GM10266 (cell line): ENCODE results near the gene BPTF.
"Not testable (repeated sequence)": the region's sequence is repeated elsewhere in the genome, so short reads cannot be mapped to it uniquely, and the experiment has no call there.

Experiments used
- DNase-seq: peaks from one replicate; pipeline ENCODE4 v3.0.0; 2012; ENCODE audit errors: extremely low spot score
- CTCF ChIP-seq: IDR thresholded peaks from 2 replicates; pipeline ENCODE4 v1.5.1; 2012; ENCODE audit warnings: mild to moderate bottlenecking, low read depth; ENCODE audit not compliant: control insufficient read depth, insufficient read depth; ENCODE audit errors: missing control alignments

BPTF gene

GRCh38 chr17:67993153-67993997, 168.1 kb downstream of the BPTF start:
- peak; percentile 95 for DNase-seq
- TF ChIP-seq CTCF = no peak

- DNase-seq = peak; percentile 67
- no peak for TF ChIP-seq CTCF
These were observed 168.7 kb downstream of the BPTF start for GRCh38 chr17:67993998-67994361.

- DNase-seq = peak; percentile 35
- no peak for TF ChIP-seq CTCF
These were observed 169.7 kb downstream of the BPTF start for GRCh38 chr17:67994817-67995569.

GRCh38 chr17:67995570-67996263, 170.4 kb downstream of the BPTF start:
- DNase-seq = peak; percentile 41
- TF ChIP-seq CTCF = no peak

- DNase-seq = not testable (repeated sequence)
These were observed 171.2 kb downstream of the BPTF start, which contains the start of gene C17orf58 for GRCh38 chr17:67996301-67997171. Gene C17orf58 (minus strand): TSS chr17:67996469. CDS start chr17:67996198, 271 bp downstream.

- DNase-seq = no peak
- no peak for TF ChIP-seq CTCF
These were observed 173.2 kb downstream of the BPTF start for GRCh38 chr17:67998466-67998865.
